ACC112 (cell line): ENCODE results near the gene FKBP5.
A peak's percentile ranks its signal among the peaks of the same experiment; 100 is the strongest.

Source experiments
- H2AFZ ChIP-seq: fragments of 200-600 bp; sonication (generic); one replicate; pipeline ENCODE4 v1.6.0; 2017; ENCODE audit warnings: antibody characterized with exemption, low read length; ENCODE audit not compliant: unreplicated experiment
- H3K27ac ChIP-seq: fragments of 200-600 bp; sonication (generic); 2 replicates; pipeline ENCODE4 v1.5.1; 2014; ENCODE audit warnings: low read depth, mild to moderate bottlenecking, antibody characterized with exemption, low read length, moderate library complexity
- H3K27me3 ChIP-seq: fragments of 200-600 bp; sonication (generic); 2 replicates; pipeline ENCODE4 v1.6.1; 2014; ENCODE audit warnings: mild to moderate bottlenecking, antibody characterized with exemption, low read length, moderate library complexity, mixed read lengths; ENCODE audit not compliant: insufficient read depth
- H3K36me3 ChIP-seq: fragments of 200-600 bp; sonication (generic); 2 replicates; pipeline ENCODE4 v1.6.1; 2016; ENCODE audit warnings: mild to moderate bottlenecking, antibody characterized with exemption, low read length, moderate library complexity, mixed read lengths; ENCODE audit not compliant: insufficient read depth
- H3K4me1 ChIP-seq: fragments of 200-600 bp; sonication (generic); one replicate; pipeline ENCODE4 v1.6.1; 2016; ENCODE audit warnings: low read length, mixed read lengths; ENCODE audit not compliant: insufficient read depth, unreplicated experiment, control insufficient read depth
- H3K4me3 ChIP-seq: fragments of 200-600 bp; sonication (generic); 2 replicates; pipeline ENCODE4 v1.5.1; 2014; ENCODE audit warnings: mild to moderate bottlenecking, low read depth, low read length
- H3K79me2 ChIP-seq: fragments of 200-600 bp; sonication (generic); one replicate; pipeline ENCODE4 v1.6.0; 2016; ENCODE audit warnings: low read length; ENCODE audit not compliant: control insufficient read depth, unreplicated experiment, insufficient read depth

The FKBP5 gene

GRCh38 chr6:35566794-35567193, 121.9 kb downstream of the FKBP5 start:
- Histone ChIP-seq H2AFZ (no peak overlapping the region), H3K27ac (no peak overlapping the region), H3K36me3 (no peaks in the 10 kb centered on the region), H3K4me1 (no peaks in the 10 kb centered on the region), H3K79me2 (no peaks in the 10 kb centered on the region), H3K27me3 (peaks cover 11% of the 10 kb centered on the region), H3K4me3 (no peak overlapping the region)

GRCh38 chr6:35564733-35565132, 124.0 kb downstream of the FKBP5 start:
- Histone ChIP-seq H2AFZ (no peak overlapping the region), H3K4me3 (no peak overlapping the region), H3K27ac (no peak overlapping the region), H3K4me1 (no peaks in the 10 kb centered on the region), H3K36me3 (no peaks in the 10 kb centered on the region), H3K27me3 (peaks cover 11% of the 10 kb centered on the region), H3K79me2 (no peaks in the 10 kb centered on the region)

GRCh38 chr6:35562060-35562459, 126.7 kb downstream of the FKBP5 start:
- H3K4me1 ChIP-seq, result no peaks in the 10 kb centered on the region
- no peak overlapping the region for H2AFZ ChIP-seq
- peaks cover 11% of the 10 kb centered on the region for H3K27me3 ChIP-seq
- no peaks in the 10 kb centered on the region for H3K36me3 ChIP-seq
- no peak overlapping the region for H3K27ac ChIP-seq
- no peaks in the 10 kb centered on the region for H3K79me2 ChIP-seq
- no peak overlapping the region for H3K4me3 ChIP-seq

- Histone ChIP-seq H2AFZ (no peak overlapping the region), H3K36me3 (no peaks in the 10 kb centered on the region), H3K27ac (no peak overlapping the region), H3K4me3 (no peak overlapping the region), H3K79me2 (no peaks in the 10 kb centered on the region), H3K4me1 (no peaks in the 10 kb centered on the region), H3K27me3 (peaks cover 11% of the 10 kb centered on the region)
Observed at GRCh38 chr6:35561113-35561512, 127.6 kb downstream of the FKBP5 start.

- H3K36me3 ChIP-seq, result no peaks in the 10 kb centered on the region
- no peaks in the 10 kb centered on the region for H3K79me2 ChIP-seq
- H3K4me3 ChIP-seq, result no peak overlapping the region
- H3K27me3 ChIP-seq, result no peaks in the 10 kb centered on the region
- no peak overlapping the region for H3K27ac ChIP-seq
- H3K4me1 ChIP-seq, result no peaks in the 10 kb centered on the region
- H2AFZ ChIP-seq, result no peak overlapping the region
Observed at GRCh38 chr6:35558571-35558970, 130.1 kb downstream of the FKBP5 start.

- no peaks in the 10 kb centered on the region for H3K4me1 ChIP-seq
- H3K27me3 ChIP-seq, result no peaks in the 10 kb centered on the region
- no peak overlapping the region for H3K4me3 ChIP-seq
- H3K27ac ChIP-seq, result no peak overlapping the region
- no peak overlapping the region for H2AFZ ChIP-seq
- H3K36me3 ChIP-seq, result no peaks in the 10 kb centered on the region
- H3K79me2 ChIP-seq, result no peaks in the 10 kb centered on the region
Observed at GRCh38 chr6:35557239-35557638, 131.5 kb downstream of the FKBP5 start.

GRCh38 chr6:35554811-35555210, 133.9 kb downstream of the FKBP5 start:
- no peaks in the 10 kb centered on the region for H3K36me3 ChIP-seq
- H3K4me3 ChIP-seq, result no peak overlapping the region
- H3K27me3 ChIP-seq, result peaks cover under 1% of the 10 kb centered on the region; the same call in 1 of the 2 replicates
- H3K79me2 ChIP-seq, result no peaks in the 10 kb centered on the region
- H3K4me1 ChIP-seq, result no peaks in the 10 kb centered on the region
- no peak overlapping the region for H2AFZ ChIP-seq
- H3K27ac ChIP-seq, result no peak overlapping the region

GRCh38 chr6:35553315-35553714, 135.4 kb downstream of the FKBP5 start:
- Histone ChIP-seq H3K36me3 (no peaks in the 10 kb centered on the region), H3K4me1 (no peaks in the 10 kb centered on the region), H3K27me3 (peaks cover 3% of the 10 kb centered on the region; the same call in 1 of the 2 replicates), H3K79me2 (no peaks in the 10 kb centered on the region), H3K4me3 (no peak overlapping the region), H3K27ac (no peak overlapping the region), H2AFZ (no peak overlapping the region)

- H3K4me1 ChIP-seq, result no peaks in the 10 kb centered on the region
- peaks cover 9% of the 10 kb centered on the region; the same call in 1 of the 2 replicates for H3K27me3 ChIP-seq
- H3K4me3 ChIP-seq, result no peak overlapping the region
- H3K27ac ChIP-seq, result no peak overlapping the region
- no peaks in the 10 kb centered on the region for H3K36me3 ChIP-seq
- no peaks in the 10 kb centered on the region for H3K79me2 ChIP-seq
- H2AFZ ChIP-seq, result no peak overlapping the region
Observed at GRCh38 chr6:35552285-35552917, 136.3 kb downstream of the FKBP5 start.

GRCh38 chr6:35550437-35550836, 138.3 kb downstream of the FKBP5 start:
- Histone ChIP-seq H3K79me2 (no peaks in the 10 kb centered on the region), H3K27ac (no peak overlapping the region), H3K27me3 (peaks cover 11% of the 10 kb centered on the region; the same call in 1 of the 2 replicates), H3K4me3 (no peak overlapping the region), H3K36me3 (no peaks in the 10 kb centered on the region), H3K4me1 (no peaks in the 10 kb centered on the region), H2AFZ (no peak overlapping the region)

GRCh38 chr6:35547676-35548075, 141.0 kb downstream of the FKBP5 start:
- no peaks in the 10 kb centered on the region for H3K79me2 ChIP-seq

More at GRCh38 chr6:35547676-35548075, 141.0 kb downstream of the FKBP5 start:
- H2AFZ ChIP-seq, result peak overlapping the region; percentile 45
- no peak overlapping the region for H3K27ac ChIP-seq
- H3K4me3 ChIP-seq, result no peak overlapping the region
- no peaks in the 10 kb centered on the region for H3K4me1 ChIP-seq
- peaks cover 22% of the 10 kb centered on the region; the same call in 1 of the 2 replicates for H3K27me3 ChIP-seq
- no peaks in the 10 kb centered on the region for H3K36me3 ChIP-seq
